GM21515 (cell line): Measurements from ENCODE around the gene UGT1A9.

ENCODE experiments used
- ATAC-seq: cut with Tn5 transposase; IDR thresholded peaks from one replicate; pipeline ENCODE4 v1.9.1; 2021; ENCODE audit not compliant: unreplicated experiment

Gene UGT1A9

DNA sequence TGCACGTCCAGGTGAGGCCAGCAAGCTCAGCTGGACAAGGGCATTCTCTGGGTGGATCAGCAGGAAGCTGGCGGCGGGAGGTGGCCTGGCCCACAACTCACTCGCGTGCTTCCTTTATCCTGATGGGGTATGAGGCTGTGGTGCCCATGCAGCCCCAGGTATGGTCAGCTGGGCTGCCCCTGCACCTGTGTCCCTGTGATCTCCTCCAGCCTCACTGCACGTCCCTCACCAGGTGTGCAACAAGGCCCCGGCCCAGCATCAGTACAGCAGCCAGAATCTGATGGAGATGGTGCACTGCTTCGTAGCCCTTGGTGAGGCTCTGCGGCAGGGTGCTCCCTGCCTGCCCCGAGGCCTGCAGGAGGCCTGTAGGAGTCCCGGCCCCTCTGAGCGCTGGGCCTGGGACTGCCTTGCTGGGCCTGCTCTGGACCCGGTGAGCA lies 124.1 kb downstream of the UGT1A9 start:
- ATAC-seq, result no peak

DNA sequence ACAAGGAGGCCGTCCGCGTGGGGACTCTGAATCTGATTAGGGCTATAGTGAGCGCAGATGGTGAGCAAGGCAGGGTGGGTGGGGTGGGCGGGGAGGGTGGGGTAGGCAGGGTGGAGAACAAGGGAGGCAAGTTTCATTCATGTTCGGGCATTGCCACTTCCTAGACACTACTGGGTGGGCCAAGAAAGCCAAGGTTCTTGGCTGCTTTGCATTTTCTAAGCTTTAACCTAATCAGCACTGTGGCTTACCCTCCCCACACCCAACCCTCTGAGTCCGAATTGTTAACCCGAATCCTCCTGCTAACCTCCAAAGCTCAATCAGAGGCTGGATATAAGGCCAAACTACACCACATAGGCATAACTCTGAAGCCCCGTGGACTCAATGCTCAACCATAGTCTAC lies 124.6 kb downstream of the UGT1A9 start:
- no peak for ATAC-seq

DNA sequence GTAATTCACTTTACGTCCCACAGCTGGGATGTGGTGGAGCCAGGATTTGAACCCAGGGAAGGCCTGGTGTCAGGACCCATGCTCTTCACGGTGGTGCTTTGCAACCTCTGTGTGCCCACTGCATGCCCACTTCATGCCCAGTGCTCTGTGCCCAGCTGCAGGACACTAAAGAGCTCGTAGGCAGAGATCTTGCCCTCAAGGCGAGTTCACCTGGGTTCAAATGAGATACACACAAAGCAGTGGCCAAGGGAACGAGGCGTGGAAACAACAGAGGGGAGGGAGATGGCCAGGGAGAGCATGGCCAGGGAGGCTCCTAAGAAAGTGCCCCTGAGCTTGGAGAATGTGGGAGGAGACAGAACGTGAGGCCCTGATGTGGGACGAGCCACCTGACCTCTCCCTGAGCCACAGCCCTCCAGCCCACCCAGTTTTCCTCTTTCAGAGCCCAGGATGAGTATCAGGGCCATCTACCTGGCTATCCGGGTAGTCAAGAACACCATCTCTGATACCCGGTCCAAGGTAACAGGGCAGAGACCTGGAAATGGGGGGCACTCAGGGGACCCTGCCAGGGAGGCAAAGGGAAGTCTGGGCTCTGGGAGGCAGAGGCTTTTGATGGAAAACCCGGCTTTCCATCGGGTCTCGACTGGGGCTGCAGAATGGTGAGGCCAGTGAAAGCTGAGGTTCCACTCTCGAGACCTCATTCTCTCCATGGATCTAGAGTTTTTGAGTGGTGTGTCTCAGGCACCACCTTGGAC lies 126.8 kb downstream of the UGT1A9 start:
- no peak for ATAC-seq

DNA sequence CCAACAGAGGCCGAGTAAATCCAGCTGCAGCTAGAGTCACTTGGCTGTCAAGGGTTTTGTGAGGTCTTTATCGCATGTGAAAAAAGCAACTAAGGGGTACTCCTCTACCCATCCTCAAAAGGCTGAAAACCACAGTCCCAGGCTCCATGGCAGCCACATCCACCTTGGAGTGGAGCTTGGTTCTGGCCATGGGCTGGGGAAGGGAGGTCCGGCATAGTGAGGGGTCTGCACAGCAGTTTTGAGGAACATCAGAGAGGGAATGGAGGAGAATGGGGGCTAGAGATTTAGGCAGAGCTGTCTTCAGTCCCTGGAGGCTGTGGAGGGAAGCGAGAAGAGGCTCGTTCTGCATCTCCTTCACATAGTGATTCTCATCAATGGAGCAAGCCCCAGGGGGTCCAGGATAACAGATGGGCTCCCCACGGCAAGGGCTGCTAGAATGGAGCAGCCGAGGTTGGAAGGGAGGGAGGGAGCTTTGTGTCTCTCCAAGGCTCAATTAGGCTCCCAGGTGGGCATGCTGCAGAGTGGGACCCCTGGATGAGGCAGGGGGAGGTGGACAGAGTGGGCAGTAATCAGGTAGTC lies 127.5 kb downstream of the UGT1A9 start:
- no peak for ATAC-seq

DNA sequence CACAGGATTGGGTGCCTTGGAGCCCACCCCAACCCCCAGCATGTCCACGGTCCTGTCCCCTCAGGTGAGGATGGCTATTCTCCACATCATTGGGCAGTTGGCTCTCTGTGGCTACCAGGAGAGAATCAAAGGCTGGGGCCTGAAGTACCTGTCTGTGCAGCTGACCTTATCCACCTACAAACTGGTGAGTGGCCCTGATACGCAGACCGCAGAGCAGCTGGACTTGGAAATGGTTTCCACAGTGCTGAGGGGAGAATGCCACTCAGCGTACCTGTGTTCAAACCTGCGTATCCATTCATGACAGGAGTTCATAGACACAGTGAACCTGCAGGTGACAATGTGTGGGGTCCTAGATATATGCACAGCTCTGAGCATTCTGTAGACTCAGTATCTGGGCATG lies 128.0 kb downstream of the UGT1A9 start:
- ATAC-seq, result no peak

DNA sequence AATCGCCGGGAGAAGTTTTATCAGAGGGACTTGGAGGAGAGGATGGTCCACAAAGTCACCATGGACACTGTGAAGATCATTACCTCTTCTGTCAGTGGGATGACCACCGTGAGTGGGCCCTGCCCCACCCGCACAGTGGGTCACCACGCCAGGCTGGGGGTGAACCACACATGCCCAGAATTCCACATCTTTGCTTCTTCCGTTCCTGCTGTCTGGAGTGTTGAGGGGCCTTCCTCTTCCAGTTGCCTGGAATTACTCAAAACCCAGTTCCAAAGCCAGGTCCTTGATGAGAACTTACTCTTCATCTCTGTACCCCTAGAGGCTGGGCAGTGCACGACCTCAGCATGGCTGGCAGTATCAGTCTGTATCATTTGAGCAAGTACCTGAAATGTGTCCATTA lies 128.5 kb downstream of the UGT1A9 start:
- ATAC-seq, result no peak

DNA sequence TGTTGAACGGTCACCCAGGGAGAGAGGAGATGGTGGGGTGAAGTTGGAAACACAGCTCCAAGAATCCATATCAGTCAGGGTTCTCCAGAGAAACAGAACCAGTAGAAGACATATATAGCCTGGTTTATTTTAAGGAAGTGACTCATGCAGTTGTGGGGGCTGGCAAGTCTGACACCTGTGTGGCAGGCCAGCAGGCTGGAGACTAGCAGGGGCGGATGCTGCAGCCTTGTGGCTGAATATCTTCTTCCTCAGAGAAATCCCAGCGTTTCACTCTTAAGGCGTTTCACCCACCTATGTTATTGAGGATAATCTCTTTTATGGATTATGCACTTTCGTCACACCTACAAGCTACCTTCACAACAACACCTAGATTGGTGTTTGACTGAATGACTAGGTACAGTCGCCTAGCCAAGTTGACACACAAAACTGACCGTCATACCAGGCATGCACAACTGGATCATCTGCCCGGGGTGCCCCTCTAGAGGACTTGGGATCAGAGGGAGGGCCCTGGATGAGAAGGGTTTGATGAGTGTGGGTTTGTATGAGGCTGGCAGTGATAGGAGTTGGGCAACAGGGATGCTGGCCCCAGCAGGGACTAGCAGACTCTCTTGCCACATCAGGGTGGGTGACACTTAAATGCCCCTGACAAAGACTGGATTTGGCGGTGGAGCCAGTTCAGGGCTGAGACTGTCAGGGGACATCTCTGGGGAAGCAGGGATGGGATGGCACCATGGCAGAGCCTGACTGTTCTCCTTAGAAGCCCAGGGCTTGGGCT lies 129.8 kb downstream of the UGT1A9 start:
- ATAC-seq, result no peak

DNA sequence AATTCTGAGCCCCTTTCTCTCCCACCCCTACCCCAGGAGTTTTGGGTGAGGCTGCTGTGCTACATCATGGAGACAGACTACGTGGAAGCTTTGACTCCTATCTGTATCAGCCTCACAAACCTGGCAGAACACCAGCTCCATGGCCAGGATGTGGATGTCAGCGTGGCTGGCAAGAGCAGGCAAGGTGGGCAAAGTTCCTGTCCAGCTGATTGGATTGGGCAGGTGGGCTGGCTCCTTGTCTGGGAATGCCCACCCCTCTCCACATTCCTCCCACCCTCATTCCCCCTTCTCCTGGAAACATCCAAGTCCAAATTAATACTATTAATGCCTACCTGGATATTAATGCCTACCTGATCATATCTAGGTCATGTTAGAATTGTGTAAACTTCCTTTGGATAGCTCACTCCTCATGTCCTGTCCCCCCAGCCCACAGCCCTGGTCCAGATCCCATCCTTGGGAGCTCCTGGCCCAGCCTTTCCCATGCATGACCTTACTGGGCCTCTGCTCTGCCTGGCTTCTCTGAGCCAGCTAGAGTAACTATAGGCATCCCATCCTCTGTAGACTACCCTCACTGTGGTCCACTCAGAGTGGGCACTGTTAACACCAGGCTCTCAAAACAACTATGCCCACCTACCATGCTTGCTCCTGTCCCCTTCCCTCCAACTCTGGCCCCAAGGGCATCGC lies 130.6 kb downstream of the UGT1A9 start:
- ATAC-seq, result no peak

DNA sequence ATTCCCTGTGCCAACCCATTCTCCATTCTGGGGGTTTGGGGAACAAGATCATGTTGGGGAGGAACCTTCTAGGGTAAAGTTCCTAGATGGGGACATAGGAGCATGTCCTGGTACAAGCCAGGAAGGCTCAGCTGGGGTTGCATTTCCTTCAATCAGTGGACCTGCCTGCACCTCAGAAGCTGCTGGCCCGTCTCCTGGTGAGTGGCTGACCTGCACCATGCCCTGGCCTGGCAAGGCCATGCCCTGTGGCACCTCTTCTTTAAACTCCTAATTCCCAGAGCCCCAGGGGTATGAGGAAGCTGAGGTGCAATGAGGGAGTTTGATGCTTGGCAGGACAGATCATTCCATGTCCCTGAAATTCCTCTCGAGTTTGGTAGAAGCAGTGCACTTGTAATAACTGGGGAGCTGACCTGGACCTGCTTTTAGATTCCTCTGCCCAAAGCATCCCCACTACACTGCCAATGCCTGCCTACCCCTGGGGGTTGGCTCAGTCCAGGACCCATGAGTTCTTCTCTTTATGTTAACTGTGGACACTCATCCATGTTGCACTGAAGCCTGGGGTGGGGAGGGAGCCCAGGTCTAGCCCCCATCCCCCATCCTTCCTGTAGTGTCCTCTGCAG lies 131.7 kb downstream of the UGT1A9 start:
- ATAC-seq, result no peak

DNA sequence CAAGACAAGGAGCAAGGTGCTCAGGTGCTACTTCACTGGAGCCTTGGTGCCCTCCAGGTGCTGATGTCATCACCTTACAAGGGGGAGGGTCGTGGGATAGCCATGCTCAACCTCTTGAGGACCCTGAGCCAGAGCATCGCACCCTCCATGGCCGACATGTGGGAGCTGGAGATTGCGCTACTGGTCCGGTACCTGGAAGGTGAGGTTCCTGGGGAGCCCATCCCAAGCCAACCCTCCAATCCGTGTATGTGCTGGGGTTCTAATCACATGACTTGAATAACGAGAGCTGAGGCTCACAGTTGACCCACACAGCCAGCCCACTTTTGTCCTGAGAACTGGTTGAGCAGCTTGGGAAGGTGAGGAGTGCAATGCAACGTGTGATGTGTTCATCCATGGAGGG lies 132.3 kb downstream of the UGT1A9 start:
- no peak for ATAC-seq

DNA sequence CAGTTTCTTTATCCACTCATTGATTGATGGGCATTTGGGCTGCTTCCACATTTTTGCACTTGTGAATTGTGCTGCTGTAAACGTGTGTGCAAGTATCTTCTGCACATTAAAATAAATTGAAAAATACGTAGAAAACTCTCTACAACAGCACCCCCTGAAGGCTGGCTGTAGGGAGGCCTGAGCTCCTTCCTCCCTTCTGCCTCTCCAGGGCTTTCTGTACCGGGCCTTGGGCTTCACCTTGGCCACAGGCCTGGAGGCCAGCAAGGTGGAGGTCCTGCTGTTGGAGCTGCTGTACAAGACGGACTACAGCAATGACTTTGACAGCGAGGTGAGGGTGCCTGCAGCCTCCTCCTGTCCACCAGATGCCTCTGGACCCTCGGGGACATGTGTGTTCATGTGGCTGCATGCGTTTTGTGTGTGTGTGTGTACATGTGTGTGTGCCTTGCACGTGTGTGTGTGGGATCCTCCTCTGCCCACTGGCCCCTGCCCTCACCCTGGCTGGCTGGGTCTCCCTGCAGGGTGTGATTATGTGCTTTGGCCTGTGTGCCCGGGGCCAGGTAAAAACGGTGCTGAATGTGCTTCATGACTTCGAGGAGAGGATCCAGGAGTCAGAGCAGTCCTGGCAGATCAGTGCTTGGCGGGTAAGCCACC lies 135.6 kb downstream of the UGT1A9 start:
- ATAC-seq, result no peak

DNA sequence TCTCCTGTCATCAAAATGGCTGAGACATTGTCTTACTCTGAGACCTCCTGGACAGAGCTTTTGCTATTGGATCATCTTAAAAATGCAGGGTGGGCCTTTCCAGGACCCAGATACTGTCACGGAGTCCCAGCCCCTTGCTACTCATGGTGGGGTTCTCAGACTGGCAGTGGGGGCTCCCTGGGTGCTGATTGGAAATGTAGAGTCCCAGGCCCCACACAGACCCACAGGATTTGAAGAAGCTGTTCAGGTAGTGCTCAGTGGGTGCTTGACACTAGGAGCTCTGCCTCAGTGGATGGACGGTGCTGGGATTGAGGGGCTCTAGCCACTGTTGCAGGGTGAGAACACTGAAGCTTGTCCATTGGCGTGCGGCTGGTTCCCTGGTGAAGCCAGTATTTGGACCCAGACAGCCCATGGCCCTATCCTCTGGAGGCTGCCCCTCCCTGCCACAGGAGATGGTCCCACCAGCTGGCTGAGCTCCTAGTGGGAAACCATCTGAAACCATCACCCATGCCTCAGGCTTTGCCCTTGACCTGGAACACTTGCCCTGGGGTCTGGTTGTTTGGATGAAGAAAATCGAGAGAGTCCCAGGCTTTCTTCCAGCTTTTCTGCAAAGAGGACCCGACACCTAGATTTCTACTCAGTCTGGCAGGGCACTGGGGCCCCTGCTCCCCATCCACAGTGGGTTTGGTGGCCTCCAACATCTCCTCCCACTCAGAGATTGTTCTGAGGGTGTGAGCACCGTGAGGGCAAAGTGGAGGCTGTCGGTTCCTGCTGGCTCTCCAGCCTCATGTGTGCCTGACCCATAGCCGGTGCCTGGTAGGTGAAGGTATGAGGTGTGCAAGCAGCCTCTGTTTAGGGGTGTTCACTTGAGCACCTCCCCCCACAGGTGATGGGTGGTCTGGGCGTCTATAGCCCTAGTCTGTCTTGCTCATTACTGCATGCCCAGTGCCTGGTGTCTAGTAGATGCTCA lies 136.6 kb downstream of the UGT1A9 start:
- ATAC-seq, result no peak

DNA sequence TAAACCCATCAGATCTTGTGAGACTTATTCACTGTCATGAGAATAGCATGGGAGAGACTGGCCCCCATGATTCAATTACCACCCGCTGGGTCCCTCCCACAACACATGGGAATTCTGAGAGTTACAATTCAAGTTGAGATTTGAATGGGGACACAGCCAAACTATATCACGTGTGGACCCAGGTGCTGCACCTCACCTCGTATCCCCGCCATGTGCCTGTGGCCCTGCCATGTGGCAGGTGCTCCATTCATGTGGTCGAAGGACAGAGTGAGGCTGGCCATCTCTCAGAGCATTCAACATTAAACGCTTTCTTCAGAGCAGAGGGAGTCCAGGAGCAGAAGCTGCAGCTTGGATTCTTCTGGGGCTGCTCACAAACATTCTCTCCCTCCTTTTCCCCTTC lies 138.7 kb downstream of the UGT1A9 start:
- ATAC-seq, result no peak

DNA sequence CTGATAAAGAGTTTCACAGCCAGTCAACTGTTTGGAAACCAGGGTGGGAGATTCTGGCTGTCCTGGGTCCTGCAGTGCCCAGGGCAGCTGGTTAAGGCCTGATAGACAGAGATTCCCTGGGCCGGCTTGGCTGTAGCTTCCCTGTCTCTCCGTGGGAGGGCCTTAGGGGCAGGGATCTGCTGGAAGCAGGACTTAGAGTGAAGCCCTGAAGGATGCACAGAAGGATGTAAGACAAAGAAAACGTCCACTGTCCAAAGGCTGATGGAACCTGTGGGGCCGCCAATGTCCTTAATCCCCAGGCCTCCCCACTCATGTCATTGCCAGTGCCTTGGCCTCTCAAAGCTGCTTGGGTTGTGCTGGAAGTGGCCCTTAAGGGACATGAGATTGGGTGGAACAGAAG lies 139.4 kb downstream of the UGT1A9 start:
- no peak for ATAC-seq

DNA sequence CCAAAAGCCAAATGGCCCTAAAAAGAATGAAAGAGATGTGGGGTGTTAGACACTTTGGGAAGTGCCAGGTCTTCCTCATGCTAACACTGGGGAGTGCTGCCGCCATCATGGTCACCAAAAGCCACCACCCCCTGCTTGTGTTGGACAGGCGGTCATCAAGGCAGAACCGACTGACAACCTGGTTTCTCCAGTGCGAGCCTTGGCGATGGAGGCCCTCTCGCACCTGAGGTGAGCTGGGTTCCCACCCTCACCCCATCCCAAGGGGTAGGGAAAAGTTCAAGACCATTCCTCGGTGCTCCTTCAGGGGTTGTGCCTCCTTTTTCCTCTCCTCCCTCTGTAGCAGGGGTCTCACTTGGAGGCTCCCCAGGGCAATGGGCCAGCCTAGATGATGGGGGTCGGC lies 140.0 kb downstream of the UGT1A9 start:
- ATAC-seq, result no peak

DNA sequence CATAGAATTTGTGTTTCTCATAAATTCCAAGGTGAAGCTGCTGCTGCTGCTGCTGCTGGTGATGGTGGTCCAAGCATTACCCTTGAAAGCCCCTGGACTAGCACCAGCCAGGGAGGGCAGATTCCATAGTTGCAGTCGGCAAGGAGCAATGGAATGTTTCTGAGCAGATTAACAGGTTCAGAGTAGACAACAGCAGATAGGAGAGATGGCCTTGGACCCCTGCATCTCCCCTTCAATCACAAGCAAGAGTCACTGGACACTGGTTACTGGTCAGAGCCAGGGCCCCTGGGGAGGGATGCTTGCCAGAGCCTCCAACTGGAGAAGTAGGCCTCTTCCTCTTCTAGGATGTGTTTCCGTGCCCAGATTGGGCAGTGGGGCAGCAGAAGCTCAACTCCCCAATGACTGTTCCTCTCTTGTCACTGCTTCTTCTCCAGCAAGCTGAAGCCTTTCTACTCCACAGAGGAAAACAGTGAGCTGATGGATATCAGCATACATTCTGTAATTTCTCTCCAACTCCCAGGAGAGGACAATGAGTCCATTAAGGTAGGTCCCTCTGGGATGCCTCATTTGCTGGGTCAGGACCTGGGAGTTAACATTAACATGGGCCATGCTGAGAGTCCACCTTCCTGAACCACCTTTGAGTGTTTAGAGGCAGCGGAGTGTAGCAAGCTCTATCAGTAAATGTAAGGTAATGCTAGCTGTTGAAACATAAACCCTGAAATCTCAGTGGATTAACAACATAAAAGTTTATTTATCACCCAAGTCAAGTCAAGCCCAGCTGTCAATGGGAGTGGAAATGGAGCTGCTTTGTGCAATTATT lies 141.7 kb downstream of the UGT1A9 start:
- no peak for ATAC-seq

DNA sequence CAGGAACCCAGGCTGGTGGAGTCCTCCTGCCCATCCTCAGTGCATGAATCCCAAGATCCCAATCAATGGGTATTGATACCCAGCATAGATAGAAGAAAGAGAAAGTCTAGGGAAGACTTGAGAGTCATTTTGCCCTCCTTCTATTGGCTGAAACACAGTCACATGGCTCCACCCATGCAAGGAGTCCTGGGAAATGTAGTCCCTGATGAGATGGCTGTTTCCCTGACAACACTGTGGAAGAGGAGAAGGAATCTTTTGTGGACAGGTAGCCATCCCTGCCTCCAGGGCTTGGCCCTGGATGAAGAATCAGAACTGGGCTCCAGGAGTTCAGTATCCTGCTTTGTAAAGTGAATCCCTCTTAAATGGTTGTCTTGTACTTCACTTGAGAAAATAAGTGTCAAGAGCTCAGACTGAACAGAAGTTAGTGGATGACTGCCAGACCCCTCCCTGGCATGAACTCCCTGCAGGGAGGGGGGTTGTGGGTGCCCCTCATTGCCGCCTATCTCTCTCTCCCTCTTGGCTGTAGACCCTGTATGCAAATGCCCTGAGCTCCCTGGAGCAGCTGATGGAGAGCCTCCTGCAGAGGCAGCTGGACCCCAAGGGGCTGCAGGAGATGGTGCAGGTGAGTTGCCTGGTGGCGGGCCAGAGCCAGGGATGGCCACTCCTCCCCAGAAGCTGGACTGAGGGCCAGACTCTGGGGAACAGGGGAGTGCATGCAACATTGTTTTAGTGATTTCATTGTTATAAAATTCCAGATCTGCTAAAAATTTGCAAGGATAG lies 142.5 kb downstream of the UGT1A9 start:
- ATAC-seq, result no peak

DNA sequence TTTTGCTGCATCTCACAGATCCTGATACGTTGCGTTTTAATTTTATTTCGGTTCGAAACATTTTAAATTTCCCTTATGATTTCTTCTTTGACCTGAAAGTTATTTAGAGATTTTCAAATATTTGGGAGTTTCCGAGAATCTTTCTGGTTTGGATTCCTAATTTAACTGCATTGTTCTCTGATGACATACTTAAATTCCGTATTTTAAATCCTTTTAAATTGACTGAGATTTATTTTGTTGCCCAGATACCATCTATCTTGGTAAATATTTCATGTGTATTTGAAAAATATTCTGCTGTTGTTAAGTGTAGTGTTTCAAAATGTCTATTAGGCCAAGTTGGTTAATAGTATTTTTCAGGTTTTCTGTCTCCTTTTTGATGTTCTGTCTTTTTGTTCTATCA lies 144.2 kb downstream of the UGT1A9 start:
- ATAC-seq, result no peak
